Inferior parietal cortex (tissue), 1 donor: ENCODE data around the gene IL10RA.

Experiments
- DNase-seq: peaks from one replicate; pipeline ENCODE4 v3.0.0-alpha.2; 2016; ENCODE audit errors: extremely low spot score

Gene IL10RA

DNA sequence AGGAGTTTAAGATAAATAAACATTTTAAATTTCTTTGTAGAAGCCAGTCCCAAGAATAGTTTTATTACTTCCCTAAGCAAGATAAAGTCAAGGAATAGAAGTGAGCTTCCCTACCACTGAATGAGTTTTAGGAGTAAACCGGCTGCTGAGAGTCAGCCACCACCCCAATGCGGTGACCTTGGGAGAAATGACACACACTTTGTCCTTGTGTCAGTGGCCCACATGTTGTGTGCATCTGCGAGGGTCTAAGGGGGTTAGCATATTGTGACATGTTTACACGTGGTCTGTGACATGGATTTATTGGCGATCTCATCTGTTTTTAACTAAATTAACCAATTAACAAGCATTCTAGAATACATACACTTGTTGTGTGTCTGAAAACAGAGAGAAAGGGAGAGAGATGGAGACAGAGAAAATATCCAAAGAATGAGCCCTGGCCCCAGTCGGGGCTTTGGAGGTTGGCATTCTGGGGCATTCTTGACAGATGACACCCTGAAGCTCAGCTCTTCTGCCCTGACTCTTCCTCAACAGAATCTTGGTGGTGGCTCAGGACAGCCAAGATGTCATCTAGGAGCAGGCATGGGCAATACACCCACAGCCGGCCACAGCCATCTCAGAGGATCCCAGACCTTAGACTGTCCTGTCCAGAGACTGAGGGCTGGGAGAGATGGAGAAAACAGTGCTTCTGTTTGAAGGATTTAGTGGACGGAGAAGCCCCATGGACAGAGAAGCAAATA lies 60.9 kb downstream of the IL10RA start:
- DNase-seq = no peak

DNA sequence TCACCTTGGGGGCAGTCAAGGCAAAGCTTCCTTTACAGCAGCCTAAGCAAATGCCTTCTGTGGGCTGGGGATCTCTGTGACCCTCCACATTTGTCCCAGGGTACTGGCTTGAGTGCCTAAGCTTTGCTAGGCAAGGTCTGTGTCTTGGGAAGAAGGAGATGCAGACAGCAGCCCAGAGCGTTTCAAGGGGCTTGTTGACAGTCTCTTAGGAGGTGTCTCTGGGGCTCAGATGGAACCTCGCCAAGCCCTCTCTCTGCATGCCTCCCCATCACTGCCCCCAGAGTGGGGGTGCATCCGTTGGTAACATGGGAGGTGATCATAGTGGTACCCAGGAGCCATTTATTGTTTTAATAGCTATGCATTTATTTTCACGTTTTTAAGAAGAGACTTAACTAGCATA lies 61.6 kb downstream of the IL10RA start:
- no peak for DNase-seq

DNA sequence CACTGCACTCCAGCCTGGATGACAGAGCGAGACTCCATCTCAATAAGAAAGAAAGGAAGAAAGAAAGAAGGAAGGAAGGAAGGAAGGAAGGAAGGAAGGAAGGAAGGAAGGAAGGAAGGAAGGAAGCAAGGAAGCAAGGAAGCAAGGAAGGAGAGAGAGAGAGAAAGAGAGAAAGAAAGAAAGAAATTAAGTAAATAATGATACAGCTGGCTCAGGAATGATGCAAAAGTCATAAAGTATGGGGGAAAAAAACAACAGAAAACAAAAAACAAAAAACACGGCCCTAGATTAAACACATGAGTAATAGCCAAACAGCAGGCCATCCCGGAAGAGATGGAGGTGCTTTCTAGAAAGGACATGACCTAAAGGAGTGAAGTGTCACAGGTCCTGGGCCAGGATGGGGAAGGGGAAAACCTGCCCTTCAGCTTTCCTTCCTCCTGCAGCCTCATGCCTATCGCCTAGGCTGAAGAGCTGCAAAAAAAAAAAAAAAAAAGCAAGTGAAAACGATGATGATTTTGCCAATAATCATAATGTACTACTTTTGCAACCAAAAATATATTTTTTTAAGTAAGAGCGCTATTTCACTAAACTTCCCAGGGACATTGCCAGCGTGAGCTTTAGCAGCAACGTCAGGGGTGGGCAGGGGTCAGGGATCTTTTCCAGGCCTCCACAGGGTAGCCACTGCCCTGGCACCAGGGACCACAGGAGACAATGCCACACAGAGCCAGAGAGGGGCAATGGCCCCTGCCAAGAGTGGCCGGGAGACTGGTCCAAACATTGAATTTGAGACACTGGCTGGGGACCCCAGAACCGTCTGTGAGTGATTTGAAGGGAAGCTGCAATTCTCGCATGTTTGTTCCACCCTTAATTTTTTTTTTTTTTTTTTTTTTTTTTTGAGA lies 62.5 kb downstream of the IL10RA start:
- DNase-seq = no peak

DNA sequence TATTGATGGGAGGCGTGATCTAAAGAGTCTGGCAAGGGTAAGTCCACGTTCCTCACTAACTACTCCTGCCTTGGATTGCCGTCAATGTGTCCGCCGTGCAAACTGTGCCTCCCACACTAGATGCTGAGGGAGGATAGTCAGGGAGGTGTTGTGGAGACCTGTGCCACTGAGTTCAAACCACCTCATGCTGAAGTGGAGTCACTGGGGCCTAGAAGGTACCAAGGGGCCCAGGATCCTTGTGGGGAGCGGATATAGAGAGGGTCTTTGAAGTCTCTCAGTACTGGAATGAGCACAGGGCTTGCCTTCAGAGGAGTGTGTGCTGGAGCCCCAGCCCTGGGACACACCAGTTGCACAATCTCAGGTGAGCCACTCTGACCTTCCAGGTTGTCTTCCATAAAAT lies 63.6 kb downstream of the IL10RA start:
- no peak for DNase-seq

DNA sequence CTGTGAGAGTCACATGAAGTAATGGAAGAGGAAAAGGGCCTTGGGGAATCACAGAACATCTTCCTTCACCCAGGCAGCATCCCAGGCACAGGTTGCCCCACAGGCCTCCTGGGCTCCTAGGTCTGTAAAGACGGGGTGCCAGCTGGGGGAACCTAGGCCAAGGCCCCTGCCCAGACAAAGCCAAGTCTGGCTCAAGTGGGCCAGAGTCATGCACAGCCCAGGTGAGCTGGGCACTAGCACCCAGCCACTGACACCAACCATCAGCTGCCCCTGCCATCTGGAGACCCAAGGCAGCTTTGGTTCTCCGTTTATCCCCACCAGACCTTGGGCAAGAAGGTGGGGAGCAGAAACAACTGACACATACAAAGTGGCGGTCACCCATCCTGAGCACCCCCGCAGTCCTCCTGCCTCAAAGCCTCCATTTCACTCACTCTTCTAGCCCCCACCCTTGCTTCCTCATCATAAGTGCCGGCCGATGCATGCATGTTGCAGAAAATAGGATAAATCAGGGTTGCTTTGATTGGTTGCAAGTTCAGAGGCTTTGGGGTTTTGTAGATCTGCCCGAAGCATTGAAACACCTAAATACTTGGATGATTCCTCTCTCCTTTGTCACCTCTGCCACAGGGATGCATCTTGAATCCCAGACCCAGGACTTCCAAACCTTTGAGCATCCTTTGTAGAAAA lies 64.2 kb downstream of the IL10RA start:
- DNase-seq = no peak
